Globus pallidus (tissue), 1 donor: ENCODE measurements around the gene ZNF728.
"Not testable (repeated sequence)": the region's sequence is repeated elsewhere in the genome, so short reads cannot be mapped to it uniquely, and the experiment has no call there.

Source experiments
- DNase-seq: peaks from one replicate; pipeline ENCODE4 v3.0.0-alpha.2; 2015; ENCODE audit warnings: low spot score

Gene ZNF728

GRCh38 chr19:23002690-23003422, at the start of gene ZNF728:
ZNF728 (minus strand) TSS chr19:23003176; CDS start chr19:23003030, 146 bp downstream.
- peak; percentile 46 for DNase-seq

- no peak for DNase-seq
Measured at GRCh38 chr19:23052349-23052748, 49.4 kb upstream of the ZNF728 start.

GRCh38 chr19:23049256-23049655, 46.3 kb upstream of the ZNF728 start:
- no peak for DNase-seq

GRCh38 chr19:23046743-23047142, 43.8 kb upstream of the ZNF728 start:
- DNase-seq: no peak

- no peak for DNase-seq
Measured at GRCh38 chr19:23033721-23034120, 30.7 kb upstream of the ZNF728 start.

- DNase-seq: no peak
Measured at GRCh38 chr19:23015660-23016059, 12.7 kb upstream of the ZNF728 start.

- not testable (repeated sequence) for DNase-seq
Measured at GRCh38 chr19:22994957-22995356, 8.0 kb downstream of the ZNF728 start.

GRCh38 chr19:22976248-22976647, 26.7 kb downstream of the ZNF728 start:
- DNase-seq: no peak

- DNase-seq: not testable (repeated sequence)
Measured at GRCh38 chr19:22975546-22976136, 27.3 kb downstream of the ZNF728 start.

GRCh38 chr19:22945560-22945959, 57.4 kb downstream of the ZNF728 start:
- no peak for DNase-seq

- no peak for DNase-seq
Measured at GRCh38 chr19:22935151-22935550, 67.8 kb downstream of the ZNF728 start.

- not testable (repeated sequence) for DNase-seq
Measured at GRCh38 chr19:22927576-22927975, 75.4 kb downstream of the ZNF728 start.

GRCh38 chr19:22925181-22925580, 77.8 kb downstream of the ZNF728 start:
- not testable (repeated sequence) for DNase-seq
